Transverse colon (tissue), 4 donors: ENCODE data around the gene PDIA5. TPM values are rescaled to one million over a fixed set of nuclear protein-coding genes. Genes with fewer than 3 reads are reported as not detected.

ENCODE experiments used
- DNase-seq: peaks from one replicate; pipeline ENCODE4 v3.0.0-alpha.2; 2019
- H3K27ac ChIP-seq, 4 donors: fragments of 200-600 bp; sonication (generic); 2 replicates each; pipeline ENCODE4 v1.5.1; 2016 to 2018; ENCODE audit warnings: inconsistent platforms in 4 of 4
- H3K27me3 ChIP-seq: fragments of 200-600 bp; sonication (generic); 2 replicates; pipeline ENCODE4 v1.5.1; 2017; ENCODE audit warnings: inconsistent platforms
- H3K36me3 ChIP-seq, 4 donors: fragments of 200-600 bp; sonication (generic); 2 replicates each; pipeline ENCODE4 v1.5.1; 2017 to 2019; ENCODE audit warnings: inconsistent platforms in 4 of 4
- H3K4me1 ChIP-seq, 4 donors: fragments of 200-600 bp; sonication (generic); 2 replicates each; pipeline ENCODE4 v1.5.1; 2017 to 2020; ENCODE audit warnings: inconsistent platforms in 4 of 4
- H3K4me3 ChIP-seq, 4 donors: fragments of 200-600 bp; sonication (generic); 1 replicate in 1 of 4; 2 replicates in 3 of 4; pipeline versions ENCODE4 v1.5.1 to v1.6.1; 2017 to 2019; ENCODE audit warnings: inconsistent platforms in 4 of 4
- H3K9me3 ChIP-seq, 2 donors: fragments of 200-600 bp; sonication (generic); 2 replicates each; pipeline ENCODE4 v1.5.1; 2017 to 2019; ENCODE audit warnings: inconsistent platforms in 2 of 2
- EP300 ChIP-seq: sonication (generic); formaldehyde crosslinking; IDR thresholded peaks from one replicate; pipeline ENCODE4 v1.6.1; 2017; ENCODE audit warnings: antibody characterized with exemption, low read depth
- POLR2A ChIP-seq: fragments of 450-650 bp; IDR thresholded peaks from one replicate; pipeline ENCODE4 v1.6.1; 2016; ENCODE audit warnings: antibody characterized with exemption, mild to moderate bottlenecking, moderate library complexity
- POLR2AphosphoS5 ChIP-seq, 3 donors: sonication (generic); formaldehyde crosslinking; IDR thresholded peaks; one replicate each; pipeline ENCODE4 v1.6.1; 2016; ENCODE audit warnings: antibody characterized with exemption in 3 of 3
- WGBS, 2 donors: methylation state at CpG; one replicate each; pipeline ENCODE4 v1.1.5; 2018; ENCODE audit warnings: low coverage in 1 of 2; 5-methylcytosine and 5-hydroxymethylcytosine counted together
- in situ Hi-C, 4 donors: fragments of 200-750 bp; cut with MboI; loops; one replicate each; pipeline versions ENCODE4 v1.15.0 to v1.15.1; 2017; ENCODE audit warnings: low sequenced_read_pairs in 3 of 4, low pct_ligation_motif_present in 1 of 4, low pct_unique_long_range_greater_than_20kb in 1 of 4
- intact Hi-C: fragments of 100-400 bp; cut with DNase I; formaldehyde crosslinking; loops from one replicate; pipeline ENCODE4 v1.15.1; 2023; ENCODE audit warnings: low total_unique reads
- total RNA-seq, 4 donors: library from RNA; depleted of rRNA; stranded (reverse); fragments of >200 nt; gene quantifications; one replicate each; pipeline ENCODE4 v1.1.0, GENCODE V29; 2016
- TF ChIP-seq, protein P1 (sequence below), 5 experiments: fragments of 200-600 bp in 3 of 5; fragments of 450-650 bp in 2 of 5; sonication (generic) in 3 of 5; IDR thresholded peaks; 1 replicate in 2 of 5; 2 replicates in 3 of 5; pipeline ENCODE4 v1.5.1; 2016 to 2017; ENCODE audit warnings: antibody characterized with exemption in 5 of 5, inconsistent platforms in 3 of 5, mild to moderate bottlenecking in 2 of 5, moderate library complexity in 1 of 5

The PDIA5 gene
- total RNA-seq, 4 donors from 2014 or later, result 17.3 to 185 (median 65.1) TPM

DNA sequence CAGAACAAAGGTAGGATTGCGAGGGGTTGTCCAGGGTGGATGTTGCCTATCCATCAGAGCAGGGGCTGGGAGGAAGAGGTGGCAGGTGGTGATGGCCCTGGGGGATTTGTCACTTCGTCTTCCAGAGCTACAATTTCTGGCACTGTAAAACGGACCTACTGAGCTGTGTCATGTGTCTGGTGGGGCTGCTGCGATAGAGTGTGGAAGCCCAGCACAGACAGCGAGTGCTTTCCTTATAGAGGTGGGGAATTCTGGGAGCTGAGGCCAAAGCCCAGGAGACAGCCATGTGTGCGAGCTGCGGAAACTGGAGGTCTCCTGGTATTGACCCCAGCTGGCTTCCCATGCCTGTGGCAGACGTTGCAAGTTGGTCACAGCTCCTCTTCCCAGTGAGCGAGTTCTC is 73.7 kb downstream of the PDIA5 start:
- Histone ChIP-seq H3K9me3 (no peaks in the 10 kb centered on the region), H3K4me3 (no peak overlapping the region), H3K27me3 (no peaks in the 10 kb centered on the region), H3K36me3 (no peaks in the 10 kb centered on the region), H3K27ac (no peak overlapping the region), H3K4me1 (peaks cover 0 to 6% (median 2%) of the 10 kb centered on the region in 4 donors)
- no peak for DNase-seq
- intact Hi-C loops, result no loop called here
- in situ Hi-C loops, result no loop called here
- WGBS, 2 donors, result 86% methylated on average over 9 of the region's 9 CpGs; no CpG with 5 or more reads in 1 of the 2 donors
- TF ChIP-seq, protein P1, sequence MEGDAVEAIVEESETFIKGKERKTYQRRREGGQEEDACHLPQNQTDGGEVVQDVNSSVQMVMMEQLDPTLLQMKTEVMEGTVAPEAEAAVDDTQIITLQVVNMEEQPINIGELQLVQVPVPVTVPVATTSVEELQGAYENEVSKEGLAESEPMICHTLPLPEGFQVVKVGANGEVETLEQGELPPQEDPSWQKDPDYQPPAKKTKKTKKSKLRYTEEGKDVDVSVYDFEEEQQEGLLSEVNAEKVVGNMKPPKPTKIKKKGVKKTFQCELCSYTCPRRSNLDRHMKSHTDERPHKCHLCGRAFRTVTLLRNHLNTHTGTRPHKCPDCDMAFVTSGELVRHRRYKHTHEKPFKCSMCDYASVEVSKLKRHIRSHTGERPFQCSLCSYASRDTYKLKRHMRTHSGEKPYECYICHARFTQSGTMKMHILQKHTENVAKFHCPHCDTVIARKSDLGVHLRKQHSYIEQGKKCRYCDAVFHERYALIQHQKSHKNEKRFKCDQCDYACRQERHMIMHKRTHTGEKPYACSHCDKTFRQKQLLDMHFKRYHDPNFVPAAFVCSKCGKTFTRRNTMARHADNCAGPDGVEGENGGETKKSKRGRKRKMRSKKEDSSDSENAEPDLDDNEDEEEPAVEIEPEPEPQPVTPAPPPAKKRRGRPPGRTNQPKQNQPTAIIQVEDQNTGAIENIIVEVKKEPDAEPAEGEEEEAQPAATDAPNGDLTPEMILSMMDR (IDR thresholded peaks at IDR 0.05), result no peak
- TF ChIP-seq POLR2A, result no peak

DNA sequence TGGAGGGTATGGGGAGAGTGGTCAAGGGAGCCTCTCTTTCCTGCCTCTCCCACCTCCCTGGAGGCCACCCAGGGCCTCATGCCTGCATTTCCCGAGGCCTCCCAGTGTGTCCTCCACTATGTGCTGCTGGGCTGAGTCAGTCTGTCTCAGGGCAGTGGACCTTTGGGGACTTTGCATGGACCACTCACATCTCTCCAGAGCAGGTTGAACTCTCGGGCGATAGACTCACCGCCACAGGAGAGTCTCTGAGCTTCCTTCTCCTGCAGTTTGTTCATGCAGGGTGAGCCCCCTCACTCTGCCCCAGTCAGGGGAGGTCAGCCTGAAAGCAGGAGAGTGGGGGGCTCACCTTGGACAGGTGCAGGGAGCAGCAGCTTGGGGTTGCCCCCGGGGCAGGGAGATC is 74.5 kb downstream of the PDIA5 start:
- Histone ChIP-seq H3K4me1 (peaks cover 0 to 6% (median 2%) of the 10 kb centered on the region in 4 donors), H3K27ac (no peak overlapping the region), H3K27me3 (no peaks in the 10 kb centered on the region), H3K4me3 (no peak overlapping the region), H3K9me3 (no peaks in the 10 kb centered on the region), H3K36me3 (no peaks in the 10 kb centered on the region)
- TF ChIP-seq POLR2A (no peak), POLR2AphosphoS5 (IDR thresholded peaks at IDR 0.05) (no peak), EP300 (no peak)
- TF ChIP-seq, protein P1 (IDR thresholded peaks at IDR 0.05), result no peak
- in situ Hi-C loops (no loop called here), intact Hi-C loops (no loop called here)
- DNase-seq, result no peak
- WGBS, 2 donors, result 98 to 100% methylated on average over 1 to 5 of the region's 5 CpGs

DNA sequence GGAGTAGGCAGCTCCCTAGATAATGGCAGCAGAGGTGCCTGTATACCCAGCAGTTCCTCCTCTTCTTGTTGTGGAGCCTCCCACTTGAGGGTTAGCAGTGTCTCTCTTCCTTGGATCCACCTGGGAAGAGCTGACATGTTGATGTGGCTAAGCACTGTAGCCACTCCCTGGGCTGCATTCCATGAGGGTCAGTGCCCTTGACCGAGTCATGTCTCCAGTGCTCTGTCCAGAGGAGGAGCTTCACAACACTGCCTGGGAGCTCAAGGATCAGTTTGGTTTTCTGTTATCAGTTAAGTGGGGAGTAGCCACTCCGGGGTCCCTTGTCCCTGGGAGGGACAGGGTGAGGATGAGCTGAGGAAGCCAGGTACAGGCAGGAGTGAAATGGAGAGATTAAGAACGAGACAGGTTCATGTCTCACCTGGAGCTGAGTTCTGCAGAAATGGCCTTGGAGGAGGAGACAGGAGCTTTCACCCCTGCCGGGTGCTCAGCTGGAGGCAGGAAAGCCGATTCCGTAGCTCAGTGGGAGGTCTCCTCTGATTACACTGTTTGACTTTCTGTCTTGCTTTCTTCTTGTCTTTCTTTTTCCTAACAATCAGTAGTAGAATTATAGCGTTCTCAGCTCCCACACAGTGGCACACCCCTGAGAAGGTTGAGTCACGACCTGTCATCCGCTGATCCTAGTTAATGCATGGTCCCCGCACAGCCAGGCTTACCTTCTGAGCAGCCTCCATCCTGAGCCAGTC is 77.0 kb downstream of the PDIA5 start:
- Histone ChIP-seq H3K27ac (no peak overlapping the region), H3K4me3 (no peak overlapping the region), H3K36me3 (peaks cover 0 to 15% (median under 1%) of the 10 kb centered on the region in 4 donors), H3K9me3 (no peaks in the 10 kb centered on the region), H3K4me1 (peaks cover 0 to under 1% (median under 1%) of the 10 kb centered on the region in 4 donors), H3K27me3 (no peaks in the 10 kb centered on the region)
- DNase-seq, result no peak
- 77 to 82% methylated on average over 8 to 10 of the region's 10 CpGs for WGBS, 2 donors
- TF ChIP-seq POLR2AphosphoS5 (IDR thresholded peaks at IDR 0.05) (no peak), EP300 (no peak), POLR2A (no peak)
- TF ChIP-seq, protein P1 (IDR thresholded peaks at IDR 0.05), result no peak
- intact Hi-C loops, result no loop called here
- in situ Hi-C loops, result no loop called here

DNA sequence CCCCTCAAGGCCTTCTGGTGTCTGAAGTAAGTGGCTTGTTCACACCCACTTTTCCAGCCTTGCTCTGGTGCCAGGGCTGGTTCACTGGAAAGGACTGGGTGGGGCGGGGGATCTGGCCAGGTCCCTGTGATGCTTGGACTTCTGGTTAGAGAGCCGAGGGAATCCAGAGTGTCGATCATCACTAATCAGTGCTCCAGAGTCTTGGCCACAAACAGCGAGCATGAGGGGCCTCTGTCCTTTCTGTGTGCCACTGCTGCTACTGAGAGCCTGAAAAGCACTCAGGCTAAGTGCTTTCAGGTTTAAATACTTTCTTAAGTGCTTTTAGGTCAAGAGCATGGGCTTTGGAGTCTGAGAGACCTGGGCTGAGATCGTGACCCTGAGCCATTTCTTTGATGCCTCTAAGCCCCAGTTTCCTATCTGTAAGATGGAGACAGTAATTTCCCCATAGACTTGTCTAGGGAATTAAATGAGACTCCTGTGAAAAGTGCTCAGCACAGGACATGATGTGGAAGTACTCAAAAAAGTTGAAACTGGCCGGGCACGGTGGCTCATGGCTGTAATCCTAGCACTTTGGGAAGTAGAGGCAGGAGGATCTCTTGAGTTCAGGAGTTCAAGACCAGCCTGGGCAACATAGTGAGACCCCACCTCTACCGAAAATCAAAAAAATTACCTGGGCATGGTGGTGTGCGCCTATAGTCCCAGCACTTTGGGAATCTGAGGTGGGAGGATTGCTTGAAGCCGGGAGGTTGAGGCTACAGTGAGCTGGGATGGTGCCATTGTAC is 81.1 kb downstream of the PDIA5 start:
- in situ Hi-C loops, result no loop called here
- no peak for DNase-seq
- WGBS, 2 donors, result 92% methylated on average over 10 of the region's 10 CpGs; no CpG with 5 or more reads in 1 of the 2 donors

More for the DNA sequence above, 81.1 kb downstream of the PDIA5 start:
- Histone ChIP-seq H3K27me3 (no peaks in the 10 kb centered on the region), H3K9me3 (no peaks in the 10 kb centered on the region), H3K4me3 (no peak overlapping the region), H3K4me1 (no peaks in the 10 kb centered on the region), H3K36me3 (peaks cover 0 to 15% (median 7%) of the 10 kb centered on the region in 4 donors), H3K27ac (no peak overlapping the region)
- TF ChIP-seq POLR2A (no peak), POLR2AphosphoS5 (IDR thresholded peaks at IDR 0.05) (no peak), EP300 (no peak)
- TF ChIP-seq, protein P1 (IDR thresholded peaks at IDR 0.05), result no peak
- intact Hi-C loops, result no loop called here
